ES-I3 (cell line): ENCODE data around the gene STK32B.

Experiments
- H3K36me3 ChIP-seq: 2 replicates; pipeline ENCODE4 v1.6.1; 2013; ENCODE audit warnings: mild to moderate bottlenecking, low read length, control low read depth, moderate library complexity; ENCODE audit not compliant: insufficient read depth
- H3K4me1 ChIP-seq: 2 replicates; pipeline ENCODE4 v1.6.1; 2013; ENCODE audit warnings: mild to moderate bottlenecking, control low read depth, low read length; ENCODE audit not compliant: insufficient read depth
- H3K9ac ChIP-seq: 2 replicates; pipeline ENCODE4 v1.6.1; 2013; ENCODE audit warnings: low read depth, mild to moderate bottlenecking, low read length, moderate library complexity
- H3K9me3 ChIP-seq: 2 replicates; pipeline ENCODE4 v1.6.1; 2013; ENCODE audit warnings: mild to moderate bottlenecking, low read length, moderate library complexity; ENCODE audit not compliant: control insufficient read depth, insufficient read depth

STK32B gene

DNA sequence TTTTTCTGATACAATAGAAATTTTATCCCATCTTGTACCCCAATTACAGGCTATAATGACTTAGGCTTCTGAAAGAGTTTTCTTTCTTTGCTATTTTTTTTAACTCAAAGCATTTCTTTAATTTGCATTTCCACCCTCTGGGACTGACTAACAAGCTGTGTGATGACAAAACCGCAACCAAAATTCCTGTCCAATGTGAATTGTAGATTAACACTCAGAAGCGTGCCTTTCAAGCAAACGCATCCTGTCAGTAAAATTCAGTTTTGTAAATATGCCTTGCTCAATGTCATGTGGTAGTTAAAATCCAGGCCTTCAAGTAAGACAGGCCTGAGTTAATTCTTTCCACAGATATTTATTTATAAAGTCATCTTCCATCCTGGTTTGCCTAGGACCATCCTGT is 50.3 kb downstream of the STK32B start:
- Histone ChIP-seq H3K36me3 (no peaks in the 10 kb centered on the region), H3K9ac (no peak overlapping the region), H3K9me3 (0 out of 2 replicates have a peak, but pooled peaks cover 4% of the 10 kb centered on the region), H3K4me1 (no peaks in the 10 kb centered on the region)

DNA sequence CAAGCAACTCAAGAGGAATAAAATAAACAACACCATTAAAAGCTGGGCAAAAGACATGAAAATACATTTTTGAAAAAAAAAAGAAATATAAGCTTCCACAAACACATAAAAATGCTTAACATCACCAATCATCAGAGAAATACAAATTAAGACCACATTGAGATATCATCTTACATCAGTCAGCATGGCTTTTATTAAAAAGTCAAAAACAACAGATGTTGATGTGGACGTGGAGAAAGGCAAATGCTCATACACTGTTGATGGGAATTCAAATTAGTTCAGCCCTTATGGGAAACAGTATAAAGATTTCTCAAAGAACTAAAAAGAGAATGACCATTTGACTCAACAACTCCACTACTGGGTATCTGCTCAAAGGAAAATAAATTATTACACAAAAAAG is 59.6 kb downstream of the STK32B start:
- H3K36me3 ChIP-seq: no peaks in the 10 kb centered on the region
- H3K9ac ChIP-seq: no peak overlapping the region
- H3K9me3 ChIP-seq: no peaks in the 10 kb centered on the region
- H3K4me1 ChIP-seq: no peaks in the 10 kb centered on the region

DNA sequence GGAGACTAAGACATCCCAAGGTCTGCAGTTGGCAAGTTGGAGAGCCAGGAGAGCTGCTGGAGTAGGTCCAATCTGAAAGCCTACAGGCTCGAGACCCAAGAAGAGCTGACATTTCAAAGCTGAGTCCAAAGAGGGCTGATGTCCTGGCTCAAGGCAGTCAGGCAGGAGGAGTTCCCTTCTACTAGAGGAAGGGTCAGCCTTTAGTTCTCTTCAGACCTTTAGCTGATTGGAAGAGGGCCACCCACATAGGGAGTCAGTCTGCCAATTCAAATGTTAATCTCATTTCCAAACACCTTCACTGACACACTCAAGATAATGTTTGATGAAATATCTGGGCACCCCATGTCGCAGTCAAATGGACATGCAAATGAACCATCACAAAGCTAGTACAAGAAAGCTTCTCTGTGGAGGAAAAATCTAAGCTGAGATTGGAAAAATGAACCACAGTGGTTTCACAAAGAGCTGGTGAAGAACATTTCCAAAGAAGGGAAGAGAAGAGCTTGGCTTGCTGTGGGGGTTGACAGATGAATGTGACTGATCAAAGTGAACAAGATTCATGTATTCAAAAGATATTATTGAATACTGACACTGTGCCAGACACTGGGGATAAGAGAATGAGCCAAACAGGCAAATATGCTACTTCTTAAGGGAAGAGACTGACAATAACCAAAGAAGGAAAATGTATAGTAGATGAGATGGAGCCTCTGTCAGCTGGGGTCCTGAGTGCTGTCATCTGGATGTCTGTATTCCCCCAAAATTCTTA is 61.2 kb downstream of the STK32B start:
- H3K4me1 ChIP-seq: no peaks in the 10 kb centered on the region
- H3K36me3 ChIP-seq: no peaks in the 10 kb centered on the region
- H3K9ac ChIP-seq: no peak overlapping the region
- no peaks in the 10 kb centered on the region for H3K9me3 ChIP-seq

DNA sequence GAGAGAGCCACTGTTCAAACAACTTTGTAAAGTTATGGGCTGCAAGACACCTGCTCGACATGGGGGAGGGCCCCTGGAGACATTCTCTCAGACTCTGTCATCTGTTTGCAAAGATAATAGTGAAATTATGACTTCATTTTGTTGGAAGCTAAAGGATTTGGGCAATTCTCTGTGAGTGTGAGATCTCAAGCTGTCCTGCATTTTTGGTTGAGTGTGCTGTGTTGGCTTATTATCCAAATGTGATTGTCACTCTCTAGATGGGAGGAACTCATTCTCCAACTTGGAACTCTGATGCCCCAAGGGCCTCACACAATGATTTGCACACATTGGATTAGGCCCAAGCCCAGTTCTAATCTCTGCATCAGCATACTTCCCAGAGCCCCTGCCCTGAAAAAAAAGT is 63.7 kb downstream of the STK32B start:
- H3K36me3 ChIP-seq: no peaks in the 10 kb centered on the region
- no peak overlapping the region for H3K9ac ChIP-seq
- no peaks in the 10 kb centered on the region for H3K9me3 ChIP-seq

DNA sequence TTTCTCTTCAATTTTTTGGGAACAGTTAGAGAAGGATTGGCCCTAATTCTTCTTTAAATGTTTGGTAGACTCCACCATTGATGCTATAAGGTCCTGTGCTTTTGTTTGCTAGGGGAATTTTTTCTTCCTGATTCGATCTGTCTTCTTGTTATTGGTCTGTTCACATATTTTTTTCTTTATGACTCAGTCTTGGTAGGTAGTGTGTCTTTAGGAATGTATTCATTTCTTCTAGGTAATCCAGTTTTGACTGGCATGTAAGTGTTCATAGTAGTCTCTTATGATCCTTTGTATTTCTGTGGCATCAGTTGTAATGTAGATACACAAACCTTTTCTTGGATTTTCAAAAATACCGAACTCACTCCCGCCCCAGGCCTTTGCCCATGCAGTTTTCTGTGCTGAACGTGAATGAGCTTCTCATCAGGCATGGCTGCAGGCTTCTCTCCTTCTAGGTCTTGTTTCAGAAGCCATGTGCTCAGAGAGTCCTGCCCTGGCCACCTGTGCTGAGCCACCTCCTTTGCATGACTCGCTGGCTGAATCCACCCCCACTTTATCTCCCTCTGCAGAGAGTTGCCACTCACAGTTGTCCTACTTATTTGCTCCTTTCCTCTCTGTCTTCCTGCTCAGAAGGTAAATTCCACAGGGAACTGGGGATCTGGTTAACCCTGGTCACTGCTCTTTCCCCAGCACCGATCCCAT is 67.0 kb downstream of the STK32B start:
- Histone ChIP-seq H3K36me3 (no peaks in the 10 kb centered on the region), H3K9me3 (no peaks in the 10 kb centered on the region), H3K4me1 (no peaks in the 10 kb centered on the region), H3K9ac (no peak overlapping the region)

More for the DNA sequence above, 63.7 kb downstream of the STK32B start:
- no peaks in the 10 kb centered on the region for H3K4me1 ChIP-seq

DNA sequence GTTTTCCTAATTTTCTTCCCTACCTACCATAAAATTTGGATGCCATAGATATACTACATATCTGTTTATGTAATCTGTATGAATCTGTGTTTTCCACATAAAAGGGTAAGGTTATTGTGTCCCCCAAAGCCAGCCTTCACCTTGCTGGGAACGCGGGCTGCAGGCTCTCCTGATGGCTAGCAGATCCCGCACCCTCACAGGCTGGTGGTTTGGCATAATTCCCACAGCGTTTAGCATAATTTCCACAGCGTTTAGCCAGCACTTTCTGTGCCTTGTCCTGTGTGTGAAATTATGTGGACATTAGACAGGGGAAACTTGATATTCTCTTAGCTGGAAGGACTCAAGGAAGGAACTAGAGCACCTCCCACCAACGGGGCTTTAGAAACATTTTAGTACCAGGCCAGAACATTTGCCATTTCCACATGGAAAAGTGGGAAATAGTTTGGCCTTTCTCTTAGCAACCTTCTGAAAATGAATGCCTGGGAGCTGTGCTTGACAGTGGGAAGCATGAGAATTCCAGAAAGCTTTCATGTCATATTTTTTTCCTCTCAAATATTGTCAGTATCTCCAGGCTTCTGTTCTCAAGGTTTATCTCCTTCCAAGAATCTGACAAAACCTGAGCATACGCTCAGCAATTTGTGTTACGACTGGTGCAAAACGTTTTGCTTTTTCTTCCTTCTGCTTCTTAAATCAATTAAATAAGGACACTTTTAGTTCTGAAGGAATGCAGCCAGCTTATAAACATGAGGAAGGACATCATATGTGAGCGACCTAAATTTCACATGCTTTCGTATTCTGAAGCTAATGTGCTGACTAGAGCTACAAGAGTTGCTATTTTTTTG is 67.9 kb downstream of the STK32B start:
- no peak overlapping the region for H3K9ac ChIP-seq
- no peaks in the 10 kb centered on the region for H3K4me1 ChIP-seq
- H3K9me3 ChIP-seq: no peaks in the 10 kb centered on the region
- H3K36me3 ChIP-seq: no peaks in the 10 kb centered on the region

DNA sequence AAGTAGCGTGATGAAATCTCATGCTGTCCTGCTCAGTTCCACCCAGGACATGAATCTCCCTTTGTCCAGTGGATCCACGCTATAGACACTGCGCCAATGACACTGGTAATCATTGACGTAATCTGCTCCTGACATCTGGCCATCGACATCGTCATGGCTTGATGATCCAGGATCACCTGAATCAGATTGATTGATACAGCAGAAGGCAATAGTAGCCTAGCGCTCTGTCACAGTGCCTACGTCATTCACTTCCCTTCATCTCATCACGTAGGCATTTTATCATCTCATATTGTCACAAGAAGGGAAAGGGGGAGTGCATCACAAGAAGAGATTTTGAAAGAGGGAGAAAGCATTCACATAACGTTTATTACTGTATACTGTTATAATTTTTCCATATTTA is 68.8 kb downstream of the STK32B start:
- Histone ChIP-seq H3K4me1 (no peaks in the 10 kb centered on the region), H3K9me3 (no peaks in the 10 kb centered on the region), H3K9ac (no peak overlapping the region), H3K36me3 (no peaks in the 10 kb centered on the region)

DNA sequence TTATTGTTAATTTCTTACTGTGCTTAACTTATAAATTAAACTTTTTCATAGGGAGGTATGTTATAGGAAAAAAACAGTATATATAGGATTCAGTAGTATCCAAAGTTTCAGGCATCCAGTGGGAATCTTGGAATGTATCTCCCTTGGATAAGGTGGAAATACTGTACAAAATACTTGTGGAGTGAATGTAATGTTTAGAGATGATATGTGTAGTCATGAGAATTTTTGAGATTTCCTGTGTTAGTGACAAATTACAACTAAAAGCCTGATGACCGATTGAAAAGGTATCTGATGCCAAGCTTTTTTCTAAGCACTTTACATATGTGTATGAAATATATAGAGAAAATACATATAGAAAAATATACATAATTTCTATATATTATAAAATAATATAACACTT is 69.2 kb downstream of the STK32B start:
- Histone ChIP-seq H3K9ac (no peak overlapping the region), H3K4me1 (no peaks in the 10 kb centered on the region), H3K36me3 (no peaks in the 10 kb centered on the region), H3K9me3 (no peaks in the 10 kb centered on the region)

DNA sequence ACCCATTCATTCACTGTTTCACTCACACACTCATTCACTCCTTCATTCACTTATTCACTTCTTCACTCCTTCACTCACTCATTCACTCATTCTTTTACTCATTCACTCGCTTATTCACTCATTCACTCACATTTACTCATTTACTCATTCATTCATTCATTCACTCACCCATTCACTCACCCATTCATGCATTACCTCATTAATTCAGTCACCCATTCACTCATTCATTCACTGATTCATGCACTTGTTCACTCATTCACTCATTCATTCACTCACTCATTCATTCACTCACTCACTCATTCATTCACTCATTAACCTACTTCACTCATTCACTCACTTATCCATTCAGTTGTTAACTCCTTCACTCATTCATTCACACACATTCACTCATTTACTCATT is 70.8 kb downstream of the STK32B start:
- Histone ChIP-seq H3K36me3 (no peaks in the 10 kb centered on the region), H3K4me1 (no peaks in the 10 kb centered on the region), H3K9ac (no peak overlapping the region), H3K9me3 (no peaks in the 10 kb centered on the region)

DNA sequence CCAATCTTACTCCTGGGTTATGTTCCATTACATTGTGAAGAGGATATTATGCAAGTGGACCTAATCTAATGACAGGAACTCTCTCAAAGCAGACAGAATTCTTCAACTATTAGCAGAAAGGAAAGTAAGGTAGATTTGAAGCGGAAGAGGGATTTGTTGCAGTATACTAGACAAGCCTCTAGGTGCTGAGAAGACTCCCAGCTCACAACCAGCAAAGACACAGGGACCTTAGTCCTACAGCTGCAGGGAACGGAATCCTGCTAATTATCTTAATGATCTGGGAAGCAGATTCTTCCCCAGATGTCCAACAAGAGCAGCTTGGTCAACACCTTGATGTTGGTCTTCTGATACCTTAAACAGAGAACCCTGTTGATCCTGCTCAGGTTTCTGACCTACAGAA is 73.6 kb downstream of the STK32B start:
- Histone ChIP-seq H3K9ac (no peak overlapping the region), H3K36me3 (no peaks in the 10 kb centered on the region), H3K4me1 (no peaks in the 10 kb centered on the region), H3K9me3 (no peaks in the 10 kb centered on the region)

DNA sequence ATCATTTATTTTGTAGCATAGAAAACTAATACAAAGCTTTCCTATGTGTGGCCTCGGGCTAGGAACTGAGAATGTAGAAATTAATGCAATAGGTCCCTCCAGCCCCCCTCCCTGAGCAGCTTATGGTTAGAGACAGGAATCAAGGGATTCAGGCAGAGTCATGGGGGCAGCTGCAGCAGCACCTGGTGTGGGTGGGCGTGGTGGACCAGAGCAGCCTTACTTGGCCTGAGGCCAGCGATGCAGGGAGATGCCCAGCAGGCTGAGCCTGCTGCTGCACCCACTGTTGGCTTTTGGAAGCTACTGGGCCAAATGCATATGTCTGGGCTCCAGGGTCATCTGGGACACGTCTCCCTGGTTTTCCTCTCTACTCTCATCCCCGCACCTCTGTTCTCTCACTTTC is 74.0 kb downstream of the STK32B start:
- Histone ChIP-seq H3K4me1 (no peaks in the 10 kb centered on the region), H3K9ac (no peak overlapping the region), H3K36me3 (no peaks in the 10 kb centered on the region), H3K9me3 (no peaks in the 10 kb centered on the region)

DNA sequence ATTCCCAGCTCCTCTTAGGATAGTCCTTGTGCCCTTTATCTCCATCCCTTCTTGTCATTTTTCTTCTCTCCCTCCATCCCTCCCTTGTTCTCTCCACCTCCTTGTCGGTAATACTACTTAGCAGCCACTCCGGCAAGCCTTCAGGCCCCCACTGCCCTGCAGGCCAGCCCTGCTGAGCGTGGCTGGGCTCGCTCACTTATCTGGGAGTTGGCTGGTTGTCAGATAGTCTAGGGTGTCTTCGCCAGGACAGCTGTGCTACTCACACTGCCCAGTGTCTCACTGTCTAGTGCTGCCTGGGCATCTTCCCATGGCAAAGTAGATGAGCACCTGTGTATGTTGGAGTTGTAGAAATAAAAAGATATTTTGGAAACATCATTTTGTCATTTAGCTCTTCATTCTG is 75.0 kb downstream of the STK32B start:
- Histone ChIP-seq H3K36me3 (no peaks in the 10 kb centered on the region), H3K9ac (no peak overlapping the region), H3K4me1 (no peaks in the 10 kb centered on the region), H3K9me3 (no peaks in the 10 kb centered on the region; the same call in 1 of the 2 replicates)

DNA sequence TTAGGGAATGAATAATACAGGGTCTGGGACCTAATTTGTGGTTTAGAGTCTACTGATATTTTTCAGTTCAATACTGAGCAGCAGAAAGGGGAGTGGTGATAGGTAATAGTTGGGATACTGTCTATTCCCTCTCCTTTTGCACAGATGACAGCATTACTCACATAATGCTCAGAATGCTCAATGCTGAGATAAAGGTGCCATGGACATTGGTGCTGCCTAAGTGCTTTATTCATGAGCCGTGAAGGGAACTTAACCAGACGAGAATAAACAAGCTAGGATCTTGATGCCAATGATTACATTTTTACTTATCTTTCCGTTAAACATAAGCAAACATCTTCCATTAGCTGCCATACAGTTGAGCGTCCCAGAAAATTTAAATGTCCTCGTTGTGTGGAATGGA is 75.6 kb downstream of the STK32B start:
- Histone ChIP-seq H3K9me3 (no peaks in the 10 kb centered on the region; the same call in 1 of the 2 replicates), H3K9ac (no peak overlapping the region), H3K36me3 (no peaks in the 10 kb centered on the region), H3K4me1 (no peaks in the 10 kb centered on the region)

DNA sequence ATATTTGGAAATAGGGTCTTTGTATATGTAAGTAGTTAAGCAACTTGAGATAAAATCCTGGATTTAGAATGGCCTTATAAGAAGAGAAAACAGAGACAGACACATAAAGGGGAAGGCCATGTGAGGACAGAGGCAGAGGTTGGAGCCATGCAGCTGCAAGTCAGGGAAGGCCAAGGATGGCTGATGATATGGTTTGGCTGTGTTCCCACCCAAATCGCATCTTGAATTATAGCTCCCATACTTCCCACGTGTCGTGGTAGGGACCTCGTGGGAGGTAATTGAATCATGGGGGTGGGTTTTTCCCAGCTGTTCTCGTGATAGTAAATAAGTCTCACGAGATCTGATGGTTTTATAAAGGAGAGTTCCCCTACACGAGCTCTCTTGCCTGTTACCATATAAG is 76.3 kb downstream of the STK32B start:
- Histone ChIP-seq H3K4me1 (no peaks in the 10 kb centered on the region), H3K9ac (no peak overlapping the region), H3K9me3 (no peaks in the 10 kb centered on the region; the same call in 1 of the 2 replicates), H3K36me3 (no peaks in the 10 kb centered on the region)
